ENCODE data around the gene EVI5. TPM values are rescaled to one million over a fixed set of nuclear protein-coding genes. Genes with fewer than 3 reads are reported as not detected.

Gene EVI5
- total RNA-seq, 4 donors from 2014 or later, result 13.6 to 21.6 (median 14.8) TPM

DNA sequence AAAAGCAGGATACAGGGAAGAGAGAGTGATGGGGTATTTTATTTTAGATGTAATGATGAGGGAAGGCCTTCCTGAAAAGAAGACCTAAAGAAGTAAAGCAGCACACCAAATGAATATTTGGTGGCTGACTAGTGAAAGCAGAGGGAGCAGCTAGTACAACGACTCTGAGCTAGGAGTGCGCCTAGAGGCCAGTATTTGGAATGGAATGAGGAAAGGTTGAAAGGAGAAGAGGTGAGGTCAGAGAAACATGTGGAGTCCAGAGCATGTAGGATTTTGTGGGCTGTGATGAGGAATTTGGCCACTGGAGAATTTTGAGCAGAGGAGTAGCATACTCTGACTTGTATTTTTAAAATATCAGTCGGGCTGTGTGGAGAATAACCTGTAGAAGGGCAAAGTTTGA lies 35.1 kb upstream of the EVI5 start:
- TF ChIP-seq POLR2AphosphoS5 (IDR thresholded peaks at IDR 0.05), result no peak
- TF ChIP-seq, protein P1, sequence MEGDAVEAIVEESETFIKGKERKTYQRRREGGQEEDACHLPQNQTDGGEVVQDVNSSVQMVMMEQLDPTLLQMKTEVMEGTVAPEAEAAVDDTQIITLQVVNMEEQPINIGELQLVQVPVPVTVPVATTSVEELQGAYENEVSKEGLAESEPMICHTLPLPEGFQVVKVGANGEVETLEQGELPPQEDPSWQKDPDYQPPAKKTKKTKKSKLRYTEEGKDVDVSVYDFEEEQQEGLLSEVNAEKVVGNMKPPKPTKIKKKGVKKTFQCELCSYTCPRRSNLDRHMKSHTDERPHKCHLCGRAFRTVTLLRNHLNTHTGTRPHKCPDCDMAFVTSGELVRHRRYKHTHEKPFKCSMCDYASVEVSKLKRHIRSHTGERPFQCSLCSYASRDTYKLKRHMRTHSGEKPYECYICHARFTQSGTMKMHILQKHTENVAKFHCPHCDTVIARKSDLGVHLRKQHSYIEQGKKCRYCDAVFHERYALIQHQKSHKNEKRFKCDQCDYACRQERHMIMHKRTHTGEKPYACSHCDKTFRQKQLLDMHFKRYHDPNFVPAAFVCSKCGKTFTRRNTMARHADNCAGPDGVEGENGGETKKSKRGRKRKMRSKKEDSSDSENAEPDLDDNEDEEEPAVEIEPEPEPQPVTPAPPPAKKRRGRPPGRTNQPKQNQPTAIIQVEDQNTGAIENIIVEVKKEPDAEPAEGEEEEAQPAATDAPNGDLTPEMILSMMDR (IDR thresholded peaks at IDR 0.05), result no peak
- no peak for TF ChIP-seq POLR2A (IDR thresholded peaks at IDR 0.05)
- TF ChIP-seq EP300 (IDR thresholded peaks at IDR 0.05), result no peak
- H3K9me3 ChIP-seq, result no peaks in the 10 kb centered on the region
- WGBS, result 62% methylated on average over 3 of the region's 3 CpGs
- no peaks in the 10 kb centered on the region for H3K27me3 ChIP-seq
- no peaks in the 10 kb centered on the region for H3K36me3 ChIP-seq
- no peak overlapping the region for H3K27ac ChIP-seq
- no peaks in the 10 kb centered on the region for H3K4me1 ChIP-seq
- H3K4me3 ChIP-seq, result no peak overlapping the region
- no peak for DNase-seq (ENCODE audit: low spot score in 2 of 2)

DNA sequence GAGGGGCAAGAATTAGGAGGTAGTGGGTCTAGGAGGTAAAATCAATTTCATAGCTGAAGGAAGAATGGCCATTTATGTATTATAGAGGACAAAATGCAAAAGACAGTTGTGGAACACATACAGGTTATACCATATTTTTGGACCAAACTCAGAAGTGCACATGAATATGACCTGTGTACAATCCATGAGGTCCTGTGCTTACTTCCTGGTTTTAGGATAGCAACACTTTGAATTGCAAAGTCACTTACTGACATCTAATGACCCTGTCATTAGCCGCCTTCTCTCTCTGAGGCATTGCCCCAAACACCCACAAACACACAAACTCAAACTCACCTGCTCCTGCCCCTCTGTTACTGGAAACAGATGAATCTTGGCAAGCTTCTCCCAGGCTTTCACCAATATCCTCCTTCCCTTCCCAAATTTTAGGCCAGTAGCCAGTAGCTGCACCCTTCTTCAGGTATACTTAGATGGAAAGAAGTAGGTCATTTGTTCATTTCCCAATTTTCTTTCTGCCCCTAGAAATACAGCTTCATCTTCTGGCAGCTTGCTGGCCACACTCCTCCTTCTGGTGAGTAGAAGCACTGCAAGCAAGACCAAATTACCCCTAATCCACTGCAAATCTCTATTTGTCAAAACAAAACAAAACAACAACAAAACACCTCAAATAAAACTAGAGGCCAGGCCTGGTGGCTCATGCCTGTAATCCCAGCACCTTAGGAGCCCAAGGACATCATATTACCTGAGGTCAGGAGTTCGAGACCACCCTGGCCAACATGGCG lies 33.3 kb upstream of the EVI5 start:
- 94% methylated on average over 3 of the region's 3 CpGs for WGBS

DNA sequence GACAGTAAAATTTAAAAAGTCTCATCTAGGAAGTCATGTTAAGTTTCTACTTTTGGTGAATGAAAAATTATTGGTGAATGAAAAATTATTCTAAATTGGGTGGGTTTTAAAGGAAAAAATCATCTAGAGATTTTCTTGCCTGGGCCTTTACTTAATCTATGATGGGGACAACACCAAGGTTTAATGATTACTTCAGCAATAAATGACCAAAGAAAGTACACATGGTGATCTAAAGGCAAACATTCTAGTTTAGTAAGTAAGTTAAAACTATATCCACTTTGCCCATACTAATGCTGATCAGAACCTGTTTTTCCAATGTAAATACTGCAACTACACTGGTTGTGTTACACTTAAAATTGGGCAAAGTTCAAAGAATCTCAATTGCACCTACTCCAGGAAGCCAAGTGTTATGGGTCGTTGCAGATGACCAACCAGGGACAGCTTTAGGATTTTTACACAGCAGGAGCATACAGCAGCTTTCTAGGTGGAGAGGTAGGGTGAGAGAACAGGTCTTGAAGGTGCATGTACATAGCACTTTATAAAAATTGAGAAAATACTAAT lies 32.3 kb upstream of the EVI5 start:
- Histone ChIP-seq H3K27me3 (no peaks in the 10 kb centered on the region), H3K4me1 (no peaks in the 10 kb centered on the region), H3K9me3 (no peaks in the 10 kb centered on the region), H3K27ac (no peak overlapping the region), H3K36me3 (no peaks in the 10 kb centered on the region), H3K4me3 (no peak overlapping the region)
- no peak for TF ChIP-seq POLR2AphosphoS5 (IDR thresholded peaks at IDR 0.05)
- TF ChIP-seq, protein P1 (IDR thresholded peaks at IDR 0.05), result no peak
- TF ChIP-seq EP300 (IDR thresholded peaks at IDR 0.05), result no peak
- TF ChIP-seq POLR2A (IDR thresholded peaks at IDR 0.05), result no peak
- 68% methylated on average over 1 of the region's 1 CpG for WGBS
- no peak for DNase-seq (ENCODE audit: low spot score in 2 of 2)

More for the DNA sequence above, 33.3 kb upstream of the EVI5 start:
- Histone ChIP-seq H3K4me3 (no peak overlapping the region), H3K9me3 (no peaks in the 10 kb centered on the region), H3K4me1 (no peaks in the 10 kb centered on the region), H3K27me3 (no peaks in the 10 kb centered on the region), H3K27ac (no peak overlapping the region), H3K36me3 (no peaks in the 10 kb centered on the region)
- no peak for DNase-seq (ENCODE audit: low spot score in 2 of 2)
- no peak for TF ChIP-seq POLR2AphosphoS5 (IDR thresholded peaks at IDR 0.05)
- TF ChIP-seq, protein P1 (IDR thresholded peaks at IDR 0.05), result peak; percentile 50 to 69

DNA sequence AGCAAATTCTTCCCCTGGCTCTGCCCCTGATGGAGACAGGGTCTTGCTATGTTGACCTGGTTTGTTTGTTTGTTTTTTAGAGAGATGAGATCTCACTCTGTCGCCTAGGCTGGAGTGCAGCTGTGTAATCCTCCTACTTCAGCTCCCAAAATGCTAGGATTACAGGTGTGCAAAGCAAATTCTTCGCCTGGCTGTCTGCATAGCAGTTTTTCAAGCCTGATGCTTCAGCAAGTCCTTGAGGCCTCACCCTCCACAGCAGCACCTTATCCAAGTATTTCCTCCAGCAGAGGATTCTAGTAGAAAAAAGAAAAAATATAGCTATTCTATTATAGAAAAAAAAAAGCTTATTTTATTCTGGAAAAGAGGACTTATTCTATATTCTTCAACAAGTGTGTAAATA lies 31.8 kb upstream of the EVI5 start:
- Histone ChIP-seq H3K4me1 (no peaks in the 10 kb centered on the region), H3K27me3 (no peaks in the 10 kb centered on the region), H3K36me3 (no peaks in the 10 kb centered on the region), H3K9me3 (no peaks in the 10 kb centered on the region), H3K27ac (no peak overlapping the region), H3K4me3 (no peak overlapping the region)
- TF ChIP-seq, protein P1 (IDR thresholded peaks at IDR 0.05), result no peak
- TF ChIP-seq EP300 (IDR thresholded peaks at IDR 0.05) (no peak), POLR2A (IDR thresholded peaks at IDR 0.05) (no peak), POLR2AphosphoS5 (IDR thresholded peaks at IDR 0.05) (no peak)
- 77% methylated on average over 2 of the region's 2 CpGs for WGBS
- DNase-seq (ENCODE audit: low spot score in 2 of 2), result no peak

DNA sequence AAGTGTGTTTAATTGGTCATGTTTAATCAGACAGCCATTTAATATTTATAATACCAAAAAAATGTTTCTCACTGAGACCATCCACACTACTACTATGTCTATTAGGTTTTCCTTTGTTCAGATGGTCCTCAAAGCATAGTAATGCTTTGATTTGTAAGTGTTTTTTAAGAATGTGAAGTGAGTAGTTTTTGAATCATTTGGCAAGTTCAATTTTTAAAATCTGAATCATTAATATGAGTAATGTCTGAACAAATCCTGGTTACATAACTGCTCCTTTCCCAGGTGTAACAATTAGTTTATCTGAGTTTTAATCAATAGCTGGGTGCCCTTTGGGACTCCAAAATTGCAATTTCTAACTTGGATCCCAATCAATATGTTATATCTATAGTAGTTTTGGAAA lies 23.5 kb upstream of the EVI5 start:
- Histone ChIP-seq H3K36me3 (no peaks in the 10 kb centered on the region), H3K4me1 (peaks cover 9% of the 10 kb centered on the region), H3K4me3 (no peak overlapping the region), H3K9me3 (no peaks in the 10 kb centered on the region), H3K27me3 (no peaks in the 10 kb centered on the region), H3K27ac (no peak overlapping the region)
- DNase-seq (ENCODE audit: low spot score in 2 of 2), result no peak
- TF ChIP-seq EP300 (IDR thresholded peaks at IDR 0.05) (no peak), POLR2AphosphoS5 (IDR thresholded peaks at IDR 0.05) (no peak), POLR2A (IDR thresholded peaks at IDR 0.05) (no peak)
- TF ChIP-seq, protein P1 (IDR thresholded peaks at IDR 0.05), result no peak
